Fibroblast of lung (primary cell): ENCODE measurements around the gene ATP2B1.

ENCODE experiments used
- CTCF ChIP-seq, 2 donors: IDR thresholded peaks in 1 of 2; conservative IDR thresholded peaks in 1 of 2; 1 replicate in 1 of 2; 2 replicates in 1 of 2; pipeline ENCODE4 v1.5.1; 2011 to 2012; ENCODE audit warnings: low read length in 2 of 2, control low read depth in 1 of 2, inconsistent platforms in 1 of 2, low read depth in 1 of 2, mild to moderate bottlenecking in 1 of 2
- EZH2 ChIP-seq: IDR thresholded peaks from 2 replicates; pipeline ENCODE4 v1.5.1; 2012; ENCODE audit warnings: low read length, control low read depth, mild to moderate bottlenecking; ENCODE audit errors: missing control alignments

- TF ChIP-seq CTCF (conservative IDR thresholded peaks at IDR 0.05 in 1 of 2, IDR thresholded peaks at IDR 0.05 in 1 of 2; ENCODE audit: low read depth in 1 of 2, low read length in 2 of 2) (no peak), EZH2 (no peak)
These were observed 50.9 kb downstream of the ATP2B1 start for GRCh38 chr12:89657739-89658138.
